ENCODE data around the gene USF2.

GRCh38 chr19:35264268-35265125 is 4.3 kb upstream of the USF2 start:
- TF ChIP-seq CTCF (conservative IDR thresholded peaks at IDR 0.05; ENCODE audit: low read depth, low read length) (no peak), CEBPB (IDR thresholded peaks at IDR 0.05; ENCODE audit: low read depth, low read length) (no peak), POLR2A (IDR thresholded peaks at IDR 0.05; ENCODE audit: low read depth, low read length) (no peak), ELK1 (IDR thresholded peaks at IDR 0.05; ENCODE audit: borderline replicate concordance, low read depth, low read length) (no peak), MAFK (IDR thresholded peaks at IDR 0.05; ENCODE audit: low read depth, low read length) (no peak), FOS (IDR thresholded peaks at IDR 0.05; ENCODE audit: low read depth, low read length) (no peak), RAD21 (IDR thresholded peaks at IDR 0.05; ENCODE audit: low read length) (no peak)

Data from IMR-90 (cell line).